Femur (tissue), 1 donor: ENCODE results near the gene RPTOR.

ENCODE experiments used
- DNase-seq: peaks from one replicate; pipeline ENCODE4 v3.0.0-alpha.2; 2017

RPTOR gene

GRCh38 chr17:80701730-80702129 lies 157.1 kb downstream of the RPTOR start:
- DNase-seq, result no peak

DNA sequence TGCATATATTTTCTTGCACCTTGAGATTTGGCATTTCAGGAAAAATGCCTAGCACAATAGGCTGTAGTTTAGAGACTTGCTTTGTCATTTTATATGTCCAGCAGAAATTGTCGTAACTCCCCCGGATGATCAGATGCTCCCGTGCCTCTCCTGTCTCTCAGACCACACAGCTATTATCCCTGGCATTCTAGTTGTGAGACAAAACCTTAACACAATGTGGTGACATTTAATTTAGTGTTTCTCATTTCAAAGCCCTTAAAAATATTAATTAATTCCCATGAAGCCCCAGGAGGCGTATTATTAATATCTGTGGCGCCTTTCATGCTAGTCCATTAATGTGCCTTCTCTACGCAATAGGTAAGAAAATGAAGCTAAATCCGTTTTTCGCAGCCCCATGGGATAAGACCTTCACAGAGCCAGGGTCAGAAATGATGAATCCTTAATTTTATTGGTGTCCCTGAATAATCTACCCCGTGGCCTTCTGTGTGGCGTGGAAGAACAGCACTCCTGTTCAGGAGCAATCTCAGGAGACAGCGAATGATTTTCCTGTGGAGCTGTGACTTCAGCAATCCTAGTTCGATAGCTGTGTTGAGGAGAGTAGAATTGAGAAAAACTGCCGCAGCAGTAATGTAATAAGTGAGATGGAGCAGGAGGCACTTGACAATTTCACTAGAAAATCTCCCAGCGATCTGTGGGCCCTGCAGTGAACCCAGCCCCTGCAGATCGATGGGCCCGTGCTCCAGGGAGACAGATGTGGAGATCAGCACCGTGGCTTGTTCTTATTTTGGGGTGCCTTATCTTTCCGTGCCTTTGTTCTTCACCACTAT lies 157.9 kb downstream of the RPTOR start:
- DNase-seq, result no peak

DNA sequence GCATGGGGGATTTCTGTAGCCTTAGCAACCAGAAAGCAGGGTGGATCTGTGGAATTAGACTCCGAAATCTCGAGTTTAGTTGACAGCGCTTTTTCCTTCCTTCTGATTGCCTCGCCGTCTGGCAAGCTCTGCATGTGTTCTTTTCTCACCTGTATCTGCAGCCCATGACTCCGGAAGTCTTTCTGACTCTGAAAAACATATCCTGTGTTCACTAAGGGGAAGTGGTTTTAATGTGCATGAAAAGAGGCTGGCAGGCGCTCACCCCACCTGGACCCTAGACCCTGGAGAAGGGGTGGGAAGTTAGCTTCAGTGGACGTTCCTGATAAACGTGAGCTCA lies 158.5 kb downstream of the RPTOR start:
- DNase-seq, result no peak

- DNase-seq, result no peak
Observed at GRCh38 chr17:80704381-80704819, 159.8 kb downstream of the RPTOR start.

DNA sequence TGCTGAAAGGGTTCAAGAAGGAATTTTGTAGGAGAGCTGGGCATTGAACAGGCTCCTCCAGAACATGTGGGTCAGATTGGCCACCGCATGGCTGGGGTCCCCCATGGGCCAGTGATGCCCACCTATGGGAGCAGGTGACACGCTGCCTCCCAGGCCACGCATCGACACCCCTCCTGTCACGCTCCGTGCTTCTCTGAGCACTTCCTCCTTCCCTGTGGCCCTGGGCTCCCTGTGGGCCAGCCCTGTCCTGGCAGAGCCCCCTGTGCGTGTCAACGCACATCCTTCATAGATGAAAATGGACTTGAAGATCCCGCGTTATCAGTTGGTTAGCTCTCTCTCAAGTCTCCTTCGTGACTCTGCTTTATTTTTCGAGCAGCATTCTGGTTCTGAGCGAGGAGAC lies 160.3 kb downstream of the RPTOR start:
- DNase-seq, result no peak

DNA sequence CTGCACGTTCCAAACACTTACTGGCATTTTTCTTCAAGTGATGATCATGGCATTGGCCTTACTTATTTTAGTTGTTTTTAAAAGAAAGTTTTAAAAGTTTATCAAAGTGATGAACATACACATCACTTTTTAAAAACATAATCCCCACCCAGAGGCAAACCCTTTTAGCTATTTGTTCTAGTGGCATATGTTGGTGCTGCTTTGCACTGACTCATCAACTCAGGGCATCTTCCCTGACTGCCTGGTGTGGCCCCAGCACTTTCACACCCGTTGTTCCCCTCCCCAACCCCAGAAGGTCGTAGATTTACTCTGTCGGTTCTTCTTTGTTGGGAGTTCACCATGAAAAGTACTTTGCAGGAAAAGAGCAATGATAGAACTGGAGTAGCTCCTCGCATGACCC lies 161.3 kb downstream of the RPTOR start:
- no peak for DNase-seq

- no peak for DNase-seq
Observed at GRCh38 chr17:80706463-80706867, 161.8 kb downstream of the RPTOR start.

DNA sequence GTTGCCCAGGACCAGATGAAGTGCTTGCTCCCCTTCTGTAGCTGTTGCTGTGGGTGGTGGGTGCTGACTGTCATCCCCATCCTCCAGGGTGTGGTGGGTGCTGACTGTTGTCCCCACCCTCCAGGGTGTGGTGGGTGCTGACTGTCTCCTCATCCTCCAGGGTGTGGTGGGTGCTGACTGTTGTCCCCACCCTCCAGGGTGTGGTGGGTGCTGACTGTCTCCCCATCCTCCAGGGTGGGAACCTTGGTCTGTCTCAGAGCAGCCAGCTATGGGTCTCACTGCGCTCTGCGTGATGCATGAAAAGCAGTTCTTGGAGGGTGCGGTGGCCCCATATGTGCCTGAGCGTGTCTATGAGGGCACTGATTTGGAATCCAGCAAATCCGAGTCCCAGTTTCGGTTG lies 163.8 kb downstream of the RPTOR start:
- DNase-seq, result no peak

DNA sequence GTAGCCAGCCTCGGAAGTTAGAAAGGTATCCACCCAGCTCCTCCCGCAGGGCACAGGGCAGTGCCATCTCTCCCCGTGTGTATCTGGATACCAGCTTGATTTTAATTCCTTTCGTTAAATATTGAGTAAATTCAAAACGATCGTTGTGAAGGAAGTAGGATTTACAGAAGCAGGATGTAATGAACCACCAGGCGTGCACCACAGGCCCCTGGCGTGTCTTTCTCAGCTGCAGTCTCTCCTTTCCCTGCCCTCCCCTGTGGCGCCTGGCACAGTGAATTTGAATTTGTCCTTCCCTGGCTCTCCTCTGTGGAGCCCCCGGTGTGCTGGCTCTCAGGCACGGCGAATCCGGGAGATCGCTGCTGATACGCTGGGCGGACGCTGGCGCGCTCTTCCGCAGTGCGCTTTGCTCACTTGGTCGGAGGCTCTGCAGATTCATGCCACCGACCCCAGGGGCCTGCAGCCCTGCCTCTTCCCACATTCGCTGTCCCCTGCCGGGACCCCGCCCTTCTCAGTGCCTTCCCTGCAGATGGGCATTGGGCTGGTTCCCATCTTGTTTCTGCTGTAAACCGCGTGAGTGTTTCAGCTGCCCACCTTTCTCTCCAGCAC lies 164.6 kb downstream of the RPTOR start:
- DNase-seq, result no peak

- DNase-seq, result no peak
Observed at GRCh38 chr17:80710714-80711302, 166.2 kb downstream of the RPTOR start.

DNA sequence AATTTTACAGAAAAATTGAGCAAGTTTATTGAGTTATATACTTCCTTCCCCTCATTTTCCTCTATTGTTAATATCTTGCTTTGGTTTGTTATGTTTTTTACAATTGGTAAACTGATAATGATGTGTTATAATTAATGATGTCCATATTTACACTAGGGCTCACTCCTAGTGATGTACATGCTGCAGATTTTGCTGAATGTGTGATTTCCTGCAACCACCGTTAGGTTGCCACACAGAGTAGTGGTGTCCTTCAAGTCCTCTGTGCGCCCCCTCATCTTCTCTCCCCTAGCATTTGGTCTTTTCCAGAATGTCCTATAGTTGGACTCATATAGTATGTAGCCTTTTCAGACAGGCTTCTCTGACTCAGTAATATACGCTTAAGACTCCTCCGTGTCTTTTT lies 167.5 kb downstream of the RPTOR start:
- DNase-seq, result no peak

GRCh38 chr17:80712606-80713005 lies 168.0 kb downstream of the RPTOR start:
- no peak for DNase-seq

- DNase-seq, result no peak
Observed at GRCh38 chr17:80716986-80717719, 172.5 kb downstream of the RPTOR start.

DNA sequence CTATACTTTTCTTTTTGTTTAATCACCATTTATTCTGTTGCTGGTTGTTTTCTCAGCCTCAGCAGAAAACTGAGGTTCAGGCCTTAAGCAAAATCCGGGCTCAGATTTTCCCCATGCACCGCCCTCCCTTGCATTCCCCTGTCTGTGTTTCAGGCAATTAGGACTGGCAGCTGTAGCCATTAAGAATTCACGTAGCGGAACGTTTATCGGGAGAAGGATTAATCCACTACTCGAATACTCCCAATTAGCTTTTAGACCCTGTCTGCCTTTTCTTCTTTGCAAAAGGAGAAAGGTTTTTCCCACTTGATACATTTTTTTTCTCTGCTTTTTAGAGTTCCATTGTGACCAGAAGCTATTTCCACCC lies 173.1 kb downstream of the RPTOR start:
- no peak for DNase-seq

- DNase-seq, result no peak
Observed at GRCh38 chr17:80718428-80718827, 173.8 kb downstream of the RPTOR start.

DNA sequence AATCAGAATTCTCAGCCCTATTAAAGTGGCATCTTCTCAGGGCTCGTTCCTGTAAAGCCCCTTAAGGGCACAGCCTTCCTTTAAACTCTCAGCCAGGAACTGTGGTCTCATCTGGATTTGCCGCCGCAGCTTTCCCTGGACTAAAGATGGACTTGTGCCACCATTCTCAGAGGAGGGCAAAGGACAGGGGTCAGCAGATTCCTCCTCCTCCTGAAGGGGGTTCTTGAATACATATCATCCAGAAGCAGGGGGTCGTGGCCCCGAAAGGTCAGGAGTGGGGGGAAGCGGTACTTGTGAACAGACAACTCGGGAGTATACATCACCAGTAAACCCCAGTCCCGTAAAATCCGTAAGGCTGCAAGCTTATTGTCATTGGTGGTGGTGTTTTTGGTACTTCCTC lies 174.8 kb downstream of the RPTOR start:
- DNase-seq, result no peak

GRCh38 chr17:80720610-80721577 lies 176.3 kb downstream of the RPTOR start:
- peak; percentile 43 for DNase-seq

DNA sequence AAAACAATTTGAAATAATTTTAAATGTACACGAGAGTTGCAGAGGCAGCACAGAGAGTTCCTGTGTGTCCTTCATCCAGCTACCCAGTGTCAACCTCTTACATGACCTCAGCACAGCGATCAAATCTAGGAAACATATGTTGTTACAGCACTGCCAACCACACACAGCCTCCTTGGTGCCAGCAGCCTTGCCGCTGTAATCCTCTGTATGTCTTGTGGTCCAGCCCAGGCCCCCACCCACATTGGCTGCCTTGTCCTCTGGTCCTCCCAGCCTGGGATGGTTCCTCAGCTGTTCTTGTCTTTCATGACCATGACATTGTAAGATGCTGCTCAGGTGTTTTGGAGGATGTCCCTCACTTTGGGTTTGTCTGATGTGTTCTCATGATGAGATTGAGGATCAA lies 178.0 kb downstream of the RPTOR start:
- peak; percentile 38 for DNase-seq

- DNase-seq, result peak; percentile 60
Observed at GRCh38 chr17:80724775-80725266, 180.2 kb downstream of the RPTOR start.

- no peak for DNase-seq
Observed at GRCh38 chr17:80725517-80725916, 180.9 kb downstream of the RPTOR start.

- DNase-seq, result no peak
Observed at GRCh38 chr17:80726558-80727408, 182.1 kb downstream of the RPTOR start.
